Epithelial cell of esophagus (primary cell): Measurements from ENCODE around the gene ATIC.

Source experiments
- DNase-seq: peaks from one replicate; pipeline ENCODE4 v3.0.0; 2010; ENCODE audit warnings: low read depth
- H3K4me3 ChIP-seq: 2 replicates; pipeline ENCODE4 v1.5.1; 2011; ENCODE audit warnings: mild to moderate bottlenecking, low read length, control low read depth
- TF ChIP-seq, protein P1 (sequence below): IDR thresholded peaks from 2 replicates; pipeline ENCODE4 v1.5.1; 2011; ENCODE audit warnings: low read depth, mild to moderate bottlenecking, low read length, control low read depth, inconsistent platforms; ENCODE audit not compliant: insufficient read depth; ENCODE audit errors: missing control alignments

ATIC gene

DNA sequence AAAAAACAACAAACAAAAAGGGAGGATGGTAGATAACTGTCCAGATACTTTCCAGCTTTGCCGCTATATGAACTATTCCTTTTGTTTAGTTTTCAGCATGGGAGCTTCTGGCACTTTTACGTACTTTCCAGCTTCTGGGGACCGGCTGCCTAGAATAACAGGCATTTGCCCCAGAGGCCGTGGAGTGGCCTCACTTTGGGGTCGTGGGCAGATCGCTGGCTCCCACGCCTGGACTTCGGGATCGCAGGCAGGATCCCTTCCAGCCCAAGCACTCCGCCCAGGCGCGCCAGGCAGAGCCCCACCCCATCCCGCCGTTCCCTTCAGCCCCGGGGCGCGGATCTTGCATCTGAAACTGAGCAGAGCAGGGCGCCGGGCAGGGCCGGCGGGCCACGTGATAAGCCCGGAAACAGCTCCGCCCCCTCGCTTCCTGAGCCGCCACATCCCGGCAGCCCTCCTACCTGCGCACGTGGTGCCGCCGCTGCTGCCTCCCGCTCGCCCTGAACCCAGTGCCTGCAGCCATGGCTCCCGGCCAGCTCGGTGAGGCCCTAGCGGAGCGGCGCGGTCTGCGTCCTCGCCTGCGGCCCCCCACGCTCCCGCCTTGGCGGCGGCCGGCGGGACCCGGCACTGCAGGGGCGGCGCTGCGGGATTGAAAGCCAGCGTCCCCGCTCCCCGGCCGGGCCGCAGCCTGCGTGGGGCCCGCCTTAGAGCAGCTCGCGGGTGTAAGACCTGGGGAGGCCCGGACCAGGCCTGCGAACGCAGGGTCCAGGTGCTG, at the start of gene ATIC:
Gene ATIC, plus strand, starts transcription at position 435 of the 772 bp plus-strand sequence. Its CDS starts 84 bp downstream, at position 519.
- TF ChIP-seq, protein P1, sequence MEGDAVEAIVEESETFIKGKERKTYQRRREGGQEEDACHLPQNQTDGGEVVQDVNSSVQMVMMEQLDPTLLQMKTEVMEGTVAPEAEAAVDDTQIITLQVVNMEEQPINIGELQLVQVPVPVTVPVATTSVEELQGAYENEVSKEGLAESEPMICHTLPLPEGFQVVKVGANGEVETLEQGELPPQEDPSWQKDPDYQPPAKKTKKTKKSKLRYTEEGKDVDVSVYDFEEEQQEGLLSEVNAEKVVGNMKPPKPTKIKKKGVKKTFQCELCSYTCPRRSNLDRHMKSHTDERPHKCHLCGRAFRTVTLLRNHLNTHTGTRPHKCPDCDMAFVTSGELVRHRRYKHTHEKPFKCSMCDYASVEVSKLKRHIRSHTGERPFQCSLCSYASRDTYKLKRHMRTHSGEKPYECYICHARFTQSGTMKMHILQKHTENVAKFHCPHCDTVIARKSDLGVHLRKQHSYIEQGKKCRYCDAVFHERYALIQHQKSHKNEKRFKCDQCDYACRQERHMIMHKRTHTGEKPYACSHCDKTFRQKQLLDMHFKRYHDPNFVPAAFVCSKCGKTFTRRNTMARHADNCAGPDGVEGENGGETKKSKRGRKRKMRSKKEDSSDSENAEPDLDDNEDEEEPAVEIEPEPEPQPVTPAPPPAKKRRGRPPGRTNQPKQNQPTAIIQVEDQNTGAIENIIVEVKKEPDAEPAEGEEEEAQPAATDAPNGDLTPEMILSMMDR: no peak
- peak; percentile 97 for DNase-seq
- H3K4me3 ChIP-seq: peak within 1 kb of the TSS; percentile 51

DNA sequence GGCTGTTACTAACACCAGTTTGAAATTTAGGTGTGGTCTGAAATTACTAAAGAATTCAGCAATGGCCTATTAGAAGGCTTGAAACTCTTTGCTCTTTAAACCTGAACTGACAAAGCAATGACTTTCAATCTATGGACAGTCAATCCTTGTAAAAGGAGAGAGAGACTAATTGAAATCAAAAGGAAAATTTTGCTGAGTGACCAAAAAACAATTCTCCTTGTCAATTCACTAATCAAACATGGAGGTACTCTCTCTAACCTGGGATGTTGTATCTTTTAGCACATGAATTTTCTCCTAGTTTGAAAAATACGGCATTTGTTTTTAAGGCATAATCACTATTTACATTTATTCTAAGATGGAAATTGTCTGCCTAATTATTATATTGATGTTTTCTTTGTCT, 49.6 kb upstream of the ATIC start:
- DNase-seq: no peak
- H3K4me3 ChIP-seq: no peak overlapping the region
- TF ChIP-seq, protein P1: no peak

DNA sequence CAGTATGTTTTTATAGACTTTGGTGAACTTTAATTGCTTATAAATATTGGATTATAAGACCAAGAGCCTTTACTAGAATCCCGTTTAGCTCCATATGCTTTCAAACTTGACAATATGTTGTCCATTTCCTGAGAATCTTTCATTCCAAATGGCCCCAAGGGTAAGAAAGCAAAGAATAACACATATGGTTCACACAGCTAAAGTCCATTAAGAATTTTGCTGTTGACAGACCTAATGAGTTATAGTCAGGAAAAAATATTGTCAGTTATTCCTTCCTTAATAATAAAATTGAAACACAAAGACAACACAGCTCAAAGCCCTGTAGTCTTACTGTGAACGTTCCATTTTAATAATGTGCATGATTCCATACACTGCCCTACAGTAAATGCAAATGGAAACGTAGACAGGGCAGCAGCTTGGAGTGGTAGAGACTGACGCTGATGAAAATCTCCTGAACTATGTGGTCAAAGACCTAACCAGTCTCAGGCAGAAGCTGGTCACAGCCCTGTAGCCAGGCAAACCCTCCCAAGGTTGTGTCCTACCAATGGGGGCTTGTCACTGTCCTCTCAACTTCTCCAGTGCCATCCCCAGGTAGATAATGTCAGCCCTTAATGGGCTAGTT, 49.0 kb upstream of the ATIC start:
- DNase-seq: no peak
- TF ChIP-seq, protein P1: no peak
- H3K4me3 ChIP-seq: no peak overlapping the region

DNA sequence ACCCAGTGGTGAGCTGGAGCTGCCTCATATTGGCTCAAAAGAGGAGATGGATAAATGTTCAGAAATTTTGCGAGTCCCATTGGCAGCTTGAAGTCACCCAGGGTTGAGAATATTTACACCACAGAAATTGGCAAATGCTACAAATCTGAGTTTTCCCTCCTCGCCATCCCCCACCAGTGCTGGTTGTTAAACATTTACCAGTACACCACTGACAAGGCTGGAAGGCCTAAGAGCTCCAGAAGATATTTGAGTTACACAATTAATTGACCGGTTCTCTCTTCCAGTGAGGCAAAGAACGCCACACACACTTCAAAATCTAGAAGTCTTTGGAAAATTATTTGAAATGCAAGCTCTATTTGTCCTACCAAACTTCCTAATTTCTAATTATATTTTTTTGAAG, 47.5 kb upstream of the ATIC start:
- H3K4me3 ChIP-seq: no peak overlapping the region
- TF ChIP-seq, protein P1: no peak
- no peak for DNase-seq

DNA sequence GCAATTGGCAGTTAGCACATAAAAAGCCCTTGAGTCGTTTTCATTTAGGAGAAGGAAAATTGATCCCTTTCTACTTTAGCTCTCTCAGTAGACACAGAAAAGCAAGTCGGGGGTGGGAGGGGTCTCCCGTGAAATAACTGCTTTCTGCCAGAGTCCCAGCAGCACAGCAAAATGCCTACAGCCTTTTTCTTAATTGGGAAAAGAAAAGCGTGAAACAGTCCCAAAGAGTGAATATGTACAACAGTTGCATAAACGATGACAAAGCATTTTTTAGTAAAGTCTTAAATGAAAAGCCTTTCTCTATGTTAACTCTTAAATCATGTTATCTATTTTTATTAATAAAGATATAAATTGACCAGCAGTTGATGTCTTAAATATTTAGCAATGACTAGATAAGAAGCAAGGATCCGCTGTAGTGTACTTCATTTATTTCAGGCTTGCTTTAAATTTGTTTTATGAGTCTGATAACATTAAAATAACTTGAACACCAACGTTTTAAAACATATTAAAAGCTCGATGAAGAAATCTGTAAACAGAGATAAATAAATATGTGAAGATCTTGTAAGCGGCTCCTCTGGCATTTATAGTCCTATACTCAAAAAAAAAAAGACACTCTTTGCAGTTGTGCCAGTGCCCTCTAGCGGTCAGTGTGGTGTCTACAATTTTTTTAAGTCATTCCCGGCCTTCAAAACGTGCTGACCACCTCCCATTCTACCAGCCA, 42.3 kb upstream of the ATIC start:
- no peak overlapping the region for H3K4me3 ChIP-seq
- TF ChIP-seq, protein P1: peak; percentile 74
- peak; percentile 80 for DNase-seq

DNA sequence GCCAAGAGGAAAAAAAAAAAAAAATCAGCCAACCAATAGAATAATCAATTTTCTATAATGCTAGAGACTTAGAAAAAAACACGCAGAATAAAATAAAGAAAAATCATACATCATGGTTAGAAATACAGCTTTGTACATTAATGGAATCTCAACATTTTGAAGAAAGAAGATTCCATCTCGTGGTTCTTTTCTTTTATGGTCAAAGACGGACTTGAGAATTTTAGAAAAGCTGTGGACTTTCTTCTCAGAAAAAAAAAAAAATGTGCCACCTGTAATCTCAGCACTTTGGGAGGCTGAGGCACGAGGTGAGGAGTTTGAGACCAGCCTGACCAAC, 41.8 kb upstream of the ATIC start:
- no peak for DNase-seq
- H3K4me3 ChIP-seq: no peak overlapping the region
- TF ChIP-seq, protein P1: no peak

DNA sequence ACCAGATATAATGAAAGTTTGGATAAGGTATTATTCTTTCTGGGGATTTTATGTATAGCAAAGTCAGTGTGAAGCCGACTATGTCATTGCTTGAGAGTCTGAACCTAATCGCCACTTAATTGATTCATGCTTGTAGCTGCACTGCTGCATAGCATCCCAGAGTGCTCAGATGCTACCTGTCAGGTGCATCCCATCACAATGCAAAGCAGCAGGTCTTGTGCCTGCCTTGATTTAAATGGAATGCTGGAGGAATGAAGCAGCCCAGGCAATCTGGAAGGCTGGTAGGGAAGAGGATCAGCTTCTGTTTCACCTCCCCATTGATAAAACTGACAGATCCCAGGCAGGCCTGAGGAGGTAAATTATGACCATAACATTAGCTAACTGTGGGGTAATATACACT, 40.4 kb upstream of the ATIC start:
- DNase-seq: no peak
- H3K4me3 ChIP-seq: no peak overlapping the region
- TF ChIP-seq, protein P1: no peak
